22Rv1 (cell line): ENCODE measurements around the gene ACAD8.

Source experiments
- CTCF ChIP-seq: fragments of 450-650 bp; IDR thresholded peaks from 2 replicates; pipeline ENCODE4 v1.5.1; 2017; ENCODE audit warnings: mild to moderate bottlenecking
- ZFX ChIP-seq: fragments of 450-650 bp; IDR thresholded peaks from 2 replicates; pipeline ENCODE4 v1.6.1; 2017; ENCODE audit warnings: antibody characterized with exemption, borderline replicate concordance

- TF ChIP-seq CTCF (no peak), ZFX (no peak)
These were observed 12.8 kb upstream of the ACAD8 start for GRCh38 chr11:134240592-134240991.
